ENCODE results near the gene CD244.
"Not testable (repeated sequence)": the region's sequence is repeated elsewhere in the genome, so short reads cannot be mapped to it uniquely, and the experiment has no call there.

CD244 gene

DNA sequence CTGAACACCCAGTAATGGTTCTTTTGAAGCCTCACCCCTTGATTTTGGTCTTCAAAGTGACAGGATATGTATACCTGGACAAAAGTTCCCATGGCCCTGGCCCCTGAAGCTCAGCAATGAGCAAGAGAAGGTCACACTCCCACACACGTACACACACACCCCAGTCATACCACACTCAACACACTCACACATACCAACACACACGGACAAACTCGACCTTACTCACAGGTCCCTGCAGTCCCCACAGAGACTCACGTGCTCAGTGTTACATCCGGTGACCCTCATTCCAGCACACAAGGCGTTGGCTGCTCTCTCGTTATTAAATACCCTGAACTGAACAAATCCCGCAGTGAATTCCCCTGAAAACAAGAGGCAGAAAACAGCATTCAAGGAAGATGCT lies 16.4 kb upstream of the CD244 start:
- DNase-seq (ENCODE audit: low read depth in 4 of 4, low spot score in 1 of 4): no peak

DNA sequence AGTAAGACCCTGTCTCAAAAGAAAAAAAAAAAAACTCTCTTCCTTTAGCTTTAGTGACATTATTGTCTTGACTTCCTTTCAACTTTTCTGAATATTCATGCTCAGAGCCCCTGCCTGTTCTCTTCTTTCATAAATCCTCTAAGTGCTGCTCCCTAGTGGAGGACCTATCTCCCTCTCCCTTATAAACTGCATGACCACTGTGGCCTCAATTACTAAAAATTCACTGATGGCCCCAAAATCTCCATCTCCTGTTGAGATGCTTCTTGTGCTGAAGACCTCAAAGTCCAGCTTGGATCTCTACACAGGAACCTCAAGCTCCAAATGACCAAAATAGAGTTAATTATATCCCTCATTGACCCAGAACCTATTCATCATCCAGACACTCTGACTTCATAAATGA lies 14.5 kb upstream of the CD244 start:
- no peak for DNase-seq (ENCODE audit: low read depth in 4 of 4, low spot score in 1 of 4)

DNA sequence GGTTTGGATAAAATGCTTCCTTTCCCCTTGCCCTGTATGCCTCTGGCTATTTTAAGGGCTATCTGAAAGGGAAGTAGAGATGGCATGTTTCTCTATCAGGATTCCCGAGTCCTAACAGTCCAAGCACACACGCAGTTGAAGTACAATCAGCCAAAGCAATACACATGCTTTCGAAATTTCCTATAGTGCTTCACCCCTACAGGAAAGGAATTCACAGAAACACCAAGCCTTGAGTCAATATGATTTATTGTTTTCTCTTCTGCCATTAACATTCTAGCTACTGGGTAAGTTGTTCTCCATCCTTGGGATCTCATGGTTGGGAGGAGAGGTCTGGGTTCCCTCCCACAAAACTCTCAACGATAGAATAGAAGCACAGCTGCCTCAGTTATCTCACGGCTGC lies 13.6 kb upstream of the CD244 start:
- DNase-seq (ENCODE audit: low read depth in 4 of 4, low spot score in 1 of 4): no peak

DNA sequence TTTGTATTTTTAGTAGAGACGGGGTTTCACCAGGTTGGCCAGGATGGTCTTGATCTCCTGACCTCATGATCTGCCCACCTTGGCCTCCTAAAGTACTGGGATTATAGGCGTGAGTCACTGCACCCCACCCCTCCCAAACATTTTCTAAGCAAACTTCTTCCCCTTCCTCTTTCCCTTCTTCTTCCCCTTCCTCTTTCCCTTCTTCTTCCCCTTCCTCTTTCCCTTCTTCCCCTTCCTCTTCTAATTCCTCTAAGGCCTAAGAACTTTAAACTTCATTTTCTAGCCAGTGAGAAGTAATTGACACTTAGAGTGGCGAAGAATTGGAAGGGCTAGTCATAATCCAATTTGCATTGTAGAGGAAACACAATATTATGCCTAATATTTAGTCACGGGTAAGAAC lies 12.9 kb upstream of the CD244 start:
- not testable (repeated sequence) for DNase-seq (ENCODE audit: low read depth in 4 of 4, low spot score in 1 of 4)

DNA sequence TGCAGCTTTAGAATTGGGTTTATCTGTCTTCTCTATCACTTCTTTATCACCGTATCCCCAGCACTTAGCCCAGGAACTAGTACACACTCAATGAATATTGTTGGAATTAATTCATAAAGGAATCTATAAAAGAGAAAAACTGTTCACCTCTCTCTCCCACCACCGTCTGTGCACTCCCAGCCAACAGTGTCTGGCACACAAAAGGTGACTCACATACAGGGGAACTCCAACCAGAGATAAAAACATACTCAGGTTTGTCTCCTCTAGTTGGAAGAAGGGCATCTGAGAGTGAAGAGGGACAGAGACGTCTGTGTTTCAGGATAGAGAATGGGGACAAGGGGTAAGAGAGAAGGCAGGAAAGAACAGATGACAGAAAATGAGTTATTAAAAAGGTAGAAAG lies 12.2 kb upstream of the CD244 start:
- no peak for DNase-seq (ENCODE audit: low read depth in 4 of 4, low spot score in 1 of 4)

DNA sequence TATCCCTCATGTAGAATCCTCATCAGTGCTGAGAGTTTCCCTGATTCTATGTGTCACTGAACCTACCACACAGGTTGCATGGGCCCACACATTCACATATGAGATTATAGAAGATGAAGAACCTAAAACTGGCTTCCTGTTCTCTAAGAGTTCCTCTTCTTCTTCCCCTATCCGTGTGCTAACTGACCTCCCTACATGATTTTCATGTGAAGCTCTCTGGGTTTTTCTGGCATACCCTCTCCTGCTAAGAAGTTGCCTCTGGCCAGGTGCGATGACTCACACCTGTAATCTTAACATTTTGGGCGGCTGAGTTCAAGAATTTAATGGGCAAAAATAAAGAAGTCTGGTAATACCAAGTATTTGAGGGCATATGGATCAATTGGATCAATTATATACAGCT lies 5.5 kb upstream of the CD244 start:
- no peak for DNase-seq (ENCODE audit: low read depth in 4 of 4, low spot score in 1 of 4)

DNA sequence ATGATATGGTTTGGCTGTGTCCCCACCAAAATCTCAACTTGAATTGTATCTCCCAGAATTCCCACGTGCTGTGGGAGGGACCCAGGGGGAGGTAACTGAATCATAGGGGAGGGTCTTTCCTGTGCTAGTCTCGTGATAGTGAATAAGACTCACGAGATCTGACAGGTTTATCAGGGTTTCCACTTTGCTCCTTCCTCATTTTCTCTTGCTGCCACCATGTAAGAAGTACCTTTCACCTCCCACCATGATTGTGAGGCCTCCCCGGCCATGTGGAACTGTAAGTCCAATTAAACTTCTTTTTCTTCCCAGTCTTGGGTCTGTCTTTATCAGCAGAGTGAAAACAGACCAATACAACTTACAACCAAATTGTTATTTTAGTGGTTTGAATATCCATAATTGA lies 5.0 kb upstream of the CD244 start:
- DNase-seq (ENCODE audit: low read depth in 4 of 4, low spot score in 1 of 4): not testable (repeated sequence)

DNA sequence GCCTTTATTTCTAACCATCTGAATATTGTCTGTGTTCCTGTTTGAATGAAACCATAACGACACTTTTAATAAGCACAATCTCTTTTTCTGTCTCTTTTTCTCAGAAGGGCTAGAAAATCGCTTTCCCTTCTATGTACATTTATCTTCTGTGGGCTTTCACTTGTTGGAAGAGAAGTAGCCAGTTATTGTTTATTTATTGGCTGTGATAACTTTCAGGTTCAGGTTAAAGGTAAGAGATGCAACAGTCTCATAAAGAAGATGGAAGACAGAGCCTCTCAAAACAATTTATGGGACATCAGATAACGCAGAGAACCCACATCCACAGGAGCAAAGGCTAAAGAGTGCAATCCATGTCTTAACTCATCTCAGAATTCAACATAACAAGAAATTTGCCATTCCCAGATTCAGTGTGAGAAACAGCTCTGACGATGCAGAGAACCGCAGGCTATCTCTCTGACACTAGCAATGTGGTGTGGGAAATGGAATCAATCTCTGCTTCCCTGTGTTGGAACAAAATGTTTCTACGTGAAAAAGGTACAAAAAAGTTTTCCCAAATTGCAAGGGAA lies 4.1 kb upstream of the CD244 start:
- no peak for DNase-seq (ENCODE audit: low read depth in 4 of 4, low spot score in 1 of 4)

DNA sequence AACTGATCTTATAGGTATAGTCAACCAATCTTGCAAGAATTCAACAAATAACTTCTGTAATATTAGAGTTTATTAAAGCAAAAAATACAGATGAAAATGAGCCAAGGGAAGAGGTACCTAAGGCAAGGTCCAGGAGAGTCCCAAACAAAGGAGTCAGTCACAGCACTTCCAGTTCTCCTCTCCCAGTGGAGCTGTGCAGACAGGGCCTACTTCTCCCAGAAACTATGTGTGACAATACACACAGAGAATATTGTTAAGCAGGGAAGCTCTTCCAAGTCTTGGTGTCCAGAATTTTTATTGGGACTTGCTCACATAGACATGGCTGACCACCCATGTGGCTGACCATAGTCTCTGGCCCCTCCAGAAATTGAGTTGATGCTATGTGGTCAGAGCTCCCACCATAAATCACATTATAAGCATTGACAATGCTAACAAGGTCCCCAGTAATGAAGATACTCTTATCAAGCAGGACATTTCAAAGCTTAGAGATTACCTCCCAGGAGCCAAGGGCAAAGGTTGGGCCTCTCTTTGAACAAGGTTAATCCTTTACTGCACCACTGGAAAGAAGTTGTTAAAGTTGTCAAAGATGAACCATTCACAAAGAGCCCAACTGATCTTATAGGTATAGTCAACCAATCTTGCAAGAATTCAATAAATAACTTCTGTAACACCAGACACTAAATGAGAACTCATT lies 3.5 kb upstream of the CD244 start:
- DNase-seq (ENCODE audit: low read depth in 4 of 4, low spot score in 1 of 4): no peak

DNA sequence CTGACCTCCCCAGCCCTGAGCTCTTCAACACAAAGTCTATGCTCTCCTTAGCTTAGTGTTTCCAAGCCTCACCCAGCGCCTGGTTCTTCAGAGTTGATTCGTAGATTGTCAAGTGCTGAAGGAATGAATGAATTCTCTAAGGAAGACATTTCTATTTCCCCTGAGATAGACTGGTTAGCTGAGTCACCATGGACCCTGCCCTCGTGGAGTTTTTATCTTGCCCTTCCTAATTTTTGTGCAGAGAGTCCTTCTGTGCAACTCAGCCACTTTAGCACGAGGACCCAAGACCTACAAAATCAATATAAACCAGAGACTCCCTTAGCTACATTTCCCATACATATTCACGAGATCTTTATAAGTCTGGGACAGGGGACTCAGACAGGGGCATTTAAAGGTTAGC lies 2.6 kb upstream of the CD244 start:
- DNase-seq (ENCODE audit: low read depth in 4 of 4, low spot score in 1 of 4): no peak

DNA sequence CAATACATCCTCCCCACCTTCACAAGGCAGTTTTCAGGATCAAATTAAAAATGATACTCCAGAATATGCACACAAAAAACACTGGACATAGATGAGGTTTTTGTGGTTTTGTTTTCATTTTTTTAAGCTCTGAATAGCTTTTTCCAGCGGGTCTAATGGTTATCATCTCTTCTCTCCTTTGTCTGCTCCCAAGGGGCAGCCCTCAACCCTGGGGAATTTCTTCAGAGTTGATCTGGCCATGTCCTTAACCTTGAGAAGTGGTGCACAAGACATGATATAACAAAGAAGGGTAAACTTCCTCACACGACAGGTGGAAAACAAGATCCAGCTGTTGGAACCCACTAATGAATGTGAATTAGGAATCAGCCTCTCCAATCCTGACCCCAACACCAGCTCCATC lies 1.5 kb upstream of the CD244 start:
- no peak for DNase-seq (ENCODE audit: low read depth in 4 of 4, low spot score in 1 of 4)

DNA sequence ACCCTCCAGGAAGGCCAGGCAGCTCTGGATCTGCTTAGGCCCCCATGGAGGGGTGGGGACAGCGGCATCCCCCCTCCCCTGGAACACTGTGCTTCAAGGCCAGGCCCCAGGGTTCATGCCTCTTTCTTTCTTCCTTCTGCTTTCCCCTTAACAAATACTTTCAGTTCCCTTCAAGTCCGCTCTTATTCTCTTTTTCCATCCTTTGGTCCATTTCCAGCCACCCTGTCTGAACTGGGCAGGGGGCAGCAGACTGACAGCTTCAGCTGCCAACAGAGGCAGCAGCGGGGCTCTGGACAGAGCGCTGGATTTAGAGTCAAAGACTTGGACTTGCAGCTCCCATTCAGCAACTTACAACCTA lies 1.1 kb upstream of the CD244 start:
- no peak for DNase-seq (ENCODE audit: low read depth in 4 of 4, low spot score in 1 of 4)

DNA sequence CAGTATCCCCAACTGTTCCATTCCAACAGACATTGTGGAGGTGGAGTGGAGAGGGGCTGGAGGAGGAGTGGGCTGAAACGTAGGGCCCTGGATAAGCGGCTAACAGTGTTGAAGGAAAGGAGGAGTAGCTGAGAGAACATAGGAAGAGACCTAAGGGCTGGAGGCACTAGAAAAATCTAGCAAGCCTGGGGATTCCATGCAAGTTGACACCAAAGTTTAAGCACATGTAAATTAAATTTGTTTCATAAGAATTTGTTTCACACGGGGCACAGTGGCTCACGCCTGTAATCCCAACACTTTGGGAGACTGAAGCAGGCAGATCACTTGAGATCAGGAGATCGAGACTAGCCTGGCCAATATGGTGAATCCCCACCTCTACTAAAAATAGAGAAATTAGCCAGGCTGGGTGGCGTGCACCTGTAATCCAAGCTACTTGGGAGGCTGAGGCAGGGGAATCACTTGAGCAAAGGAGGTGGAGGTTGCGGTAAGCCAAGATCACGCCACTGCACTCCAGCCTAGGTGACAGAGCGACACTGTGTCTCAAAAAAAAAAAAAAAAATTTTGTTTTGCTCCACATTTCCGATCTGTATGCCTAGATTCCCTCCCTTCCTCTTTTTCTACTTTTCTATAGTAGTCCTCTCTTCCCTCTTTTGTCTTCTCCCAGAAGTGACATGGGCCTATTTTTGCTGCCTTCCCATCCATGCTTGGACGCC lies 530 bp upstream of the CD244 start:
- DNase-seq (ENCODE audit: low read depth in 4 of 4, low spot score in 1 of 4): no peak

DNA sequence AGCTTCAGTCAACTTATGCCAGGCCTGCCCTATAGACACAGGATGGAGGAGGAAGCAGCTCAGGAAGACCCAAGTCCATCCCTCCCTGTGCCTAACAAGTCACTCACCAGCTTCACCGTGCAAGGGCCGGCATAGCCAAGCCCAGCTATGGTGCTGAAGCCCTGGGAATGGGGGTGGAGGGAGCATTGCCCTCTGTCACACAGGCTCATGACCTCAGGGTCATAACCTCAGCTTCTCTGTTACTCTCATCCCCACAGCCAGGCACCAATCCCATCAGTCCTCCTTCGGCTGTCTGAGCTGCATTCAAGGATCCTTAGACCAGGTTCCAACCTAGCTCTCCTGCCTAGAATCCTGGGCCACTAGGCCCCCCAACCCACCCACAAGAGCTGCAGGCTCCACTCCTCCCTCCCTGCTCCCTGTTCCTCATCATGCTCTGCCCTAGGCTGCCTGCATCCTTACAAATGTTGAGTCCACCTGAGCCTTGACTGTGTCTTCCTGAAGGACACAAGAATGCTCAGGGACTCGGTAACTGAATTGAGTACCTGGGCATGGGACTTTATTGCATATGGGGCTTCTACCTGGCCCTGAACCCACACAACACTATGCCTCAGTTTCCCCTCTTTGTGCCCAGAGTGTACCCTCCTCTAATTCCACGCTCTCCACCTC lies 1.7 kb downstream of the CD244 start:
- no peak for DNase-seq (ENCODE audit: low read depth in 4 of 4, low spot score in 1 of 4)

DNA sequence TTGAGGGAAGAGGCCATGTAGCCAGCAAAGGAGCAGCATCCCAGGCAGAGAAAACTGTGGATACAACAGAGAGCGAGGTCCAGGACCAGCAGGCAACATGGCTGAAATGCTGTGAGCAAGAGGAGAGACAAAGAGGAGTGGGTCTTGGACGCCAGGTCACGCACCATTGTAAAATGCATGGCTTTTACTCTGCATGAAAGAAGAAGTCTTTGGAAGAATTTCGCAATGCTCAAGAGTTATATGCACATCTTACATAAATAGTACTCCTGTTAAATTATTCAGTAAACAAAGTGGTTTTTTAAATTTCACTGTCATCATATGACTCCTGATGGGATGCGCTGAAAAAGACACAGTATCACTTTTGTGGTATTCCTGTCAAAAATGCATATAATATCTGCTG lies 3.5 kb downstream of the CD244 start:
- DNase-seq (ENCODE audit: low read depth in 4 of 4, low spot score in 1 of 4): no peak

DNA sequence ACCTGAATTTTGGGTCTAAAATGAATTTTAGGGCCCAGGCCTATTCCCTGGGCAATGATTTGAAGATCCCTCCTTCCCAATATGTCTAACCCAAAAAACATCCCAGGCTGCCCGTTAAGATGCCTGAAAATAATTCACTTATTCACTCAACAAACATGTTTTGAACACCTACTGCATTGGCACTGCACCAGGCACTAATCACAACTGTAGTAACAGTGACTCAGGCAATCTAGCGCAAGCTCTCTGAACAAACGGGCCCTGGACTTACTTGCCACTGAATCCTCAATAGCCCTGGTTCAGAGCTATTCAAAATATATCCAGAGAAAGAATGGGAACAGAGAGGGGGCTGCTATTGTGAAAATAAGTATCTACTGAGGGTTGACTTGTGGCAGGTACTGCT lies 4.2 kb downstream of the CD244 start:
- no peak for DNase-seq (ENCODE audit: low read depth in 4 of 4, low spot score in 1 of 4)

DNA sequence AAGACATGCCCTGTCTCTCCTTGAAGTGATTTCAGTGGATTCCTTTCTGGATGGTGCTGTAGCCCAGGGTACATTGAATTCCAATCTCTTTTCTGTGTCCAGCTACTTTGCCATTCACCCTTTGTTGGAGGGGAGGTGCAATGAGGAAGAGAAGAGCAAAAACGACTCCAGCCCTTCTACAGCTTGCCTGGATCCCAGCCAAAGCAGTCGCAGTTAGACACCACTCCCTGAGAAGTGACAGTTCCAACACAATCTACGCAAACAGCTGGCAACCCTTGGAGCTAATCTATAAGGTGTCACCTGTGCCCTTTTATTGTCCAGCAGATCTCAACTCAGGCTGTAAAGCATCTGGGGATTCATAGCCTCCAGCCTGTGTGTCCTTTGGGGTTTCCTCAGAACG lies 4.6 kb downstream of the CD244 start:
- DNase-seq (ENCODE audit: low read depth in 4 of 4, low spot score in 1 of 4): no peak

DNA sequence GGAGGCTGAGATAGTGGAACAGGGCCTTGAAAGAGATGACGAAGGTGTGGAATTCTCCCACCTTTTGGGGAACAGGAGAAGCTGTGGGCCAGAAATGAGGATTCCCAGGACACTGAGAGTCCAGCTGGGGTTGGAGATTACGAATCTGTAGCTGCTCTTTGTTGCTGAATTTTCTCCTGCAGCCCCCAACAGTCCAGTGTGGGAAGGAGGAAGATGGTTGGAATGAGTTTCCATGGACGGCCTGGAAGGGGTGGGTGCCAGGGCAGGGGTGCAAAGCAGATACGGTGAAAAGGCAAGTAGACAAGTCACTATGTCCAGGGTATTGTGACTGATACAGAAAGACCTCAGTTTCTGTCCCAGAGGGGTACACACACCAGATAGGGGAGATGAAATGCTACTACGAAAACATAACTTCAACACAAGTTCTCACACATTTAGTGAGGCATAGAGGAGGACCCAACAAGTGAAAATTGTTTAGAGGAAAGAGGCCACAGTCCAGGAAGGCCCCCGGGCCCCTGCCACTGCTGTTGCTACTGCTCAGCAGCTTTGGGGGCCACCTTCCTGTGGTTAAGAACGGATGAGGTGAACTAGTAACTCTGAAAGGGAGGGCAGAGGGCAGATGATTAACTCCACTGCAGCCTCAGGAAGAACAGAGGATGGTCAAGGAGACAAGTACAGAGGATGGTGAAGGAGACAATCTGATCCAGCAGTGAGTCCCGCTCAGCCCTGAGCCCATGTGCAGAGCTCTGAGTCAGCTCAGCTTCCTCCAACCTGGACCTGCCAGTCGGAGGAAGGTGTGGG lies 7.3 kb downstream of the CD244 start:
- DNase-seq (ENCODE audit: low read depth in 4 of 4, low spot score in 1 of 4): no peak

DNA sequence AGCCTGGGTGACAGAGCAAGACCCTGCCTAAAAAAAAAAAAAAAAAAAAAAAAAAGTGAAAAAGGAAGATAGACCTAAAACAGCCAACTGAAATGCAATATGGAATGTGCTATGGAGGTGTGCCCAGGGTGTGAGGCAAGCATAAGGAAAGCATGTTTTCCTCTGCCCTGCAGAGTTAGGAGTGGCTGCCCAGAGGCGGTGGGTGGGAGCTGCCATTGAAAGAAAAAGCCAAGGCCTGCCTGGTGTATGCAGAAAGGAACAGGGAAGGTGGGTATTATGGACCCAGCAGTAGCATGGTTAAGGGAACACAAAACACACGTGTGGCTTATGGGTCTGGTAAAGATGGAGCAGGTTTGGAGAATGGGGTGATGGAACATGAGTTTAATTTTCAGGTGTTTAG lies 8.9 kb downstream of the CD244 start:
- DNase-seq (ENCODE audit: low read depth in 4 of 4, low spot score in 1 of 4): no peak

DNA sequence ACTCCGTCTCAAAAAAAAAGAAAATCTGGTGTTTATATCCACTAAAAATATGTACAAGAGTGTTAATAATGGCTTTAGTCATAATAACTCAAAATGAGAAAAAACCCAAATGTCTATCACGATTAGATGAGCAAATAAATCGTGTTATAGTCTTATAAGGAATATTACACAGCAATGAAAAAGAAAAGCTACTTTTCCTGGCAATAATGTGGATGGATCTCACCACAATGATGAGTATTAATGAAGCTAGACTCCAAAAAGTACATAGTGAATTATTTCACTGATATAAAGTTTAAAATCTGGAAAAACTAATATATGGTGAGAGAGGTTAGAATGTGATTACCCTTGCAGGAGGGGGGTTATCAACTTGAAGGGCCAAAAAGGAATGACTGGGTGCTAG lies 9.7 kb downstream of the CD244 start:
- no peak for DNase-seq (ENCODE audit: low read depth in 4 of 4, low spot score in 1 of 4)

DNA sequence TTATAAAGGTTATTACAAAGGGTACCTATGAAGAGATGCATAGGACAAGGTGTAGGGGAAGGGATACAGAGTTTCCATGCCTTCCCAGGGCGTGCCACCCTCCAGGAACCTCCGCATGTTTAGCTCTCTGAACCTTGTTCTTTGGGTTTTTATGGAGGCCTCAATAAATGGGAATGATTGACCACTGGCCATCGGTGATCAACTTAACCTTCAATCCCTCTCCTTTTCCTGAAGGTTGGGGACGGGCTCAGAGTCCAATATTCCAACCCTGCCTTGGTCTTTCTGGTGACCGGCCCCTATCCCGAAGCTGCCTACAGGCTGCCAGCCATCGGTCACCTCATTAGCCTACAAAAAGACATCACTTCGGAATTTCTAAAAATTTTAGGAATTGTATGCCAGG lies 11.7 kb downstream of the CD244 start:
- no peak for DNase-seq (ENCODE audit: low read depth in 4 of 4, low spot score in 1 of 4)

DNA sequence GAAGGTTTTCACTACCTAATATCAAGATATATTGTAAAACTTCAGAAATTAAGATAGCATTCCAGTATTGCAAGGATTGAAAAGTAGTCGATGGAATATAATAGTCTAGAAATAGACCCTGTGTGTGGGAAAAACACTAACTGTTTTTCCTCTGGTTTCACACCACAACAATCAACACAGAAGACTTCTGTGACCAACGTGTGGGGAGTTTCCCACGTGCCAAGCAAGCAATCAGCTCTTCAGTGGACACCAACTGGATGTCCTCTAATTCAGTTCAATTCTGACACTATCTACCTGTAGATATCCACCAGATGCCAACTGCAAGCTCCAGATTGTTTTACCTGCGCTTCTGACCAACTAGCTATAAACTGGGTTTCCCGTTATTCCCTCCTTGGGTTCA lies 12.1 kb downstream of the CD244 start:
- DNase-seq (ENCODE audit: low read depth in 4 of 4, low spot score in 1 of 4): no peak
